Parathyroid adenoma (tissue), 2 donors: Measurements from ENCODE around the gene VSTM1.
A peak's percentile ranks its signal among the peaks of the same experiment; 100 is the strongest.

Source experiments
- H2AFZ ChIP-seq: fragments of 300-600 bp; sonication (generic); one replicate; pipeline ENCODE4 v1.7.0; 2017; ENCODE audit warnings: antibody characterized with exemption, mild to moderate bottlenecking
- H3K27ac ChIP-seq: fragments of 300-600 bp; sonication (generic); one replicate; pipeline ENCODE4 v1.7.0; 2017
- H3K27me3 ChIP-seq: fragments of 300-600 bp; sonication (generic); one replicate; pipeline ENCODE4 v1.7.0; 2017; ENCODE audit warnings: low read length; ENCODE audit not compliant: control insufficient read depth, insufficient read depth
- H3K36me3 ChIP-seq: fragments of 300-600 bp; sonication (generic); one replicate; pipeline ENCODE4 v1.7.0; 2017; ENCODE audit warnings: low read length; ENCODE audit not compliant: control insufficient read depth, insufficient read depth
- H3K4me1 ChIP-seq: fragments of 300-600 bp; sonication (generic); one replicate; pipeline ENCODE4 v1.7.0; 2017; ENCODE audit warnings: control low read depth
- H3K4me2 ChIP-seq: fragments of 300-600 bp; sonication (generic); one replicate; pipeline ENCODE4 v1.7.0; 2017; ENCODE audit warnings: low read length
- H3K4me3 ChIP-seq: fragments of 300-600 bp; sonication (generic); one replicate; pipeline ENCODE4 v1.7.0; 2017; ENCODE audit warnings: low read depth, low read length
- H3K79me2 ChIP-seq: fragments of 300-600 bp; sonication (generic); one replicate; pipeline ENCODE4 v1.7.0; 2017; ENCODE audit warnings: control low read depth
- H3K9ac ChIP-seq: fragments of 300-600 bp; sonication (generic); one replicate; pipeline ENCODE4 v1.7.0; 2017; ENCODE audit warnings: mild to moderate bottlenecking
- H3K9me3 ChIP-seq: fragments of 300-600 bp; sonication (generic); one replicate; pipeline ENCODE4 v1.7.0; 2017; ENCODE audit warnings: low read length; ENCODE audit not compliant: control insufficient read depth
- TF ChIP-seq, protein P1 (sequence below): fragments of 300-600 bp; sonication (generic); IDR thresholded peaks from one replicate; pipeline ENCODE4 v1.7.0; 2017; ENCODE audit warnings: antibody characterized with exemption, mild to moderate bottlenecking
- donor health status: primary hyperparathyroidism.

Gene VSTM1

GRCh38 chr19:54035215-54036178, 28.2 kb downstream of the VSTM1 start:
- Histone ChIP-seq H3K9me3 (no peaks in the 10 kb centered on the region), H2AFZ (no peak overlapping the region), H3K4me1 (no peaks in the 10 kb centered on the region), H3K4me2 (no peak overlapping the region), H3K27me3 (no peaks in the 10 kb centered on the region), H3K4me3 (no peak overlapping the region), H3K79me2 (no peaks in the 10 kb centered on the region), H3K27ac (no peak overlapping the region), H3K36me3 (no peaks in the 10 kb centered on the region), H3K9ac (no peak overlapping the region)
- TF ChIP-seq, protein P1, sequence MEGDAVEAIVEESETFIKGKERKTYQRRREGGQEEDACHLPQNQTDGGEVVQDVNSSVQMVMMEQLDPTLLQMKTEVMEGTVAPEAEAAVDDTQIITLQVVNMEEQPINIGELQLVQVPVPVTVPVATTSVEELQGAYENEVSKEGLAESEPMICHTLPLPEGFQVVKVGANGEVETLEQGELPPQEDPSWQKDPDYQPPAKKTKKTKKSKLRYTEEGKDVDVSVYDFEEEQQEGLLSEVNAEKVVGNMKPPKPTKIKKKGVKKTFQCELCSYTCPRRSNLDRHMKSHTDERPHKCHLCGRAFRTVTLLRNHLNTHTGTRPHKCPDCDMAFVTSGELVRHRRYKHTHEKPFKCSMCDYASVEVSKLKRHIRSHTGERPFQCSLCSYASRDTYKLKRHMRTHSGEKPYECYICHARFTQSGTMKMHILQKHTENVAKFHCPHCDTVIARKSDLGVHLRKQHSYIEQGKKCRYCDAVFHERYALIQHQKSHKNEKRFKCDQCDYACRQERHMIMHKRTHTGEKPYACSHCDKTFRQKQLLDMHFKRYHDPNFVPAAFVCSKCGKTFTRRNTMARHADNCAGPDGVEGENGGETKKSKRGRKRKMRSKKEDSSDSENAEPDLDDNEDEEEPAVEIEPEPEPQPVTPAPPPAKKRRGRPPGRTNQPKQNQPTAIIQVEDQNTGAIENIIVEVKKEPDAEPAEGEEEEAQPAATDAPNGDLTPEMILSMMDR, result no peak

- Histone ChIP-seq H3K9ac (no peak overlapping the region), H3K9me3 (no peaks in the 10 kb centered on the region), H3K36me3 (no peaks in the 10 kb centered on the region), H2AFZ (peak overlapping the region; percentile 47), H3K27me3 (no peaks in the 10 kb centered on the region), H3K79me2 (no peaks in the 10 kb centered on the region), H3K4me3 (no peak overlapping the region), H3K4me1 (no peaks in the 10 kb centered on the region), H3K27ac (no peak overlapping the region), H3K4me2 (no peak overlapping the region)
- TF ChIP-seq, protein P1, result peak; percentile 12
Observed at GRCh38 chr19:54030895-54031586, 32.7 kb downstream of the VSTM1 start.

- no peaks in the 10 kb centered on the region for H3K4me1 ChIP-seq
- no peaks in the 10 kb centered on the region for H3K27me3 ChIP-seq
- no peak overlapping the region for H3K4me3 ChIP-seq
- H2AFZ ChIP-seq, result no peak overlapping the region
- no peak overlapping the region for H3K27ac ChIP-seq
- no peaks in the 10 kb centered on the region for H3K36me3 ChIP-seq
- TF ChIP-seq, protein P1, result peak; percentile 49
- no peaks in the 10 kb centered on the region for H3K79me2 ChIP-seq
- H3K9me3 ChIP-seq, result no peaks in the 10 kb centered on the region
- no peak overlapping the region for H3K9ac ChIP-seq
- H3K4me2 ChIP-seq, result no peak overlapping the region
Observed at GRCh38 chr19:54029930-54030490, 33.7 kb downstream of the VSTM1 start.

GRCh38 chr19:54029301-54029700, 34.4 kb downstream of the VSTM1 start:
- Histone ChIP-seq H3K79me2 (no peaks in the 10 kb centered on the region), H2AFZ (no peak overlapping the region), H3K27ac (no peak overlapping the region), H3K9me3 (no peaks in the 10 kb centered on the region), H3K4me1 (no peaks in the 10 kb centered on the region), H3K4me3 (no peak overlapping the region), H3K4me2 (no peak overlapping the region), H3K36me3 (no peaks in the 10 kb centered on the region), H3K27me3 (no peaks in the 10 kb centered on the region), H3K9ac (no peak overlapping the region)
- TF ChIP-seq, protein P1, result no peak
